IPS DF 19.7 (cell line): Measurements from ENCODE around the gene ZBTB12.

Experiments used
- DNase-seq: peaks from one replicate; pipeline ENCODE4 v3.0.0-alpha.2; 2013; ENCODE audit warnings: low read depth, low spot score

Gene ZBTB12

GRCh38 chr6:31897612-31898382 lies 4.1 kb downstream of the ZBTB12 start, which contains the start of gene EHMT2:
EHMT2 (minus strand) TSS chr6:31897698; CDS start chr6:31897677, 21 bp downstream.
- DNase-seq = no peak

DNA sequence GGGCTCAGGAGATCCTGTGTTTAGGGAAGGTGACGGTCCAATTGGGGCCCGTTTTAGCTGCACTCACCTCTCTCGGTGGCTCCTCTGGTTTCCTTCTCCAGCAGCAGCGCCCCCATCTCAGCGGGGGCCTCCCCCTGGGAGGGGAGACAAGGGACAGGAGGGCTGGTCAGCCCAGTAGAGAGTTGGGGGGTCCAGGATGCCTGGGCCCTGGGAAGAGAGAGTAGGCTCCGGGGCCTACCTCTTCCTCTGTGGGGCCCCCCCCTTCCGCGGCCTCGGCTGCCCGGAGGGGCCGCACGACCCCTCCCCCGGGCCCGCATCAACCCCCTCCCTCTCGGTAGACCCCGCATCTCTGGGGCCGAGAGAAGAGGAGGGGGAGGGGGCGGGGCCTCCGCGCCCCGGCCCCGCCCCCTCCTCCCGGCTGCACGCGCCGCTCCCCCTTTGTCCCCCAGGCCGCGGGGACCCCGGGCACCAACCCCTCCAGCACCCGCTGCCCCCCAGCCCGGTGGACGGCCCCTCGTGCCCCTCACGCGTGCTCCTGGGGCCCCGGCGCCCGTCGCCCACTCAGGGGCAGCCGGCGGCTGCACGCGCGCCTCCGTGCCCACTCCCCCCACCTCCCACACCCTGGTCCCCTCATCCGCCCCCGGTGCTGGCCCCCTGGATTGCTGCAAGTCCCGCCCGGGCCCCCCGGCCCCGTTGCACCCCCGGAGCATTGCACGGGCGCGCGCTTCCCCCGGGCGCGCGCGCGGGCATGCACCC lies 4.9 kb downstream of the ZBTB12 start:
- DNase-seq = no peak

DNA sequence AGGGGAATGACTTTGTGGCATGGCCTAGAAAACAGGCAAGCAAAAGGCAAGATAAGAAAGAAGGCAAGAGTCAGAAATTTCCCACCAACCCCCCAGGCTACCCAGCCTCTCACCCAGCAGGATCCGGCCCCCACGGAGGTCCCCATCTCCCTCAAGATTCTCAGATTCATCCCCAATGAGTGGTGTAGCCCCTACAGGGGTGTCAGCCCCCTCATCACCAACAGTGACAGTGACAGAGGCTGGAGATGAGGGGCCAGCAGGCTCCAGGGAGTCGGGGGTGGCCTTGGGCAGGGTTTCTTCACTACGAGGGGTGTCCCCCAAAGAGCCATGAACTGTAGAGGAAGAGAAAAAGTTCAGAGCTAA lies 5.4 kb downstream of the ZBTB12 start:
- no peak for DNase-seq

- DNase-seq = no peak
These were observed 9.1 kb downstream of the ZBTB12 start for GRCh38 chr6:31892821-31893220.

GRCh38 chr6:31889331-31889972 lies 12.4 kb downstream of the ZBTB12 start:
- no peak for DNase-seq

GRCh38 chr6:31888276-31889258 lies 13.3 kb downstream of the ZBTB12 start:
- no peak for DNase-seq

- no peak for DNase-seq
These were observed 14.5 kb downstream of the ZBTB12 start for GRCh38 chr6:31887173-31888007.

GRCh38 chr6:31886541-31886991 lies 15.3 kb downstream of the ZBTB12 start:
- no peak for DNase-seq

- no peak for DNase-seq
These were observed 17.3 kb downstream of the ZBTB12 start for GRCh38 chr6:31884528-31885035.

DNA sequence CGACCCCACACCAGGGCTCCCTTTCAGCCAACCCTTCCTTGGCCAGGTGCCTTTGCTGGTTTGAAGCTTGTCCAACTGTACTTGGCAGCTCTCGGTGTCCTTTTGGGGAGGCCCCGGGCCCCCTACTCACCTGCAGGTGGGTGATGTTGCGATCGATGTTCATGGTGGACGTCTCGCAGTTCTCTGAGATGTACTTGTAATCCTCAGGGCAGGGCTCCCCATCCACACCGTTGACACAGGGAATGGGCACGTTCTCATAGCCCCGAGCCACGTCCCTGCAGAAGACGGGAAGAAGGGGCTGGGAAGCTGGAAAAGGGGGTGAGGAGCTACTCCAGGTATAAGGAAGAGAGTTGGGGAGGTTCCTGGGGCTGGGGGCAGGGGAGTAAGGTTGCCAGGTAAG lies 18.2 kb downstream of the ZBTB12 start:
- DNase-seq = no peak

- DNase-seq = no peak
These were observed 19.5 kb downstream of the ZBTB12 start for GRCh38 chr6:31882344-31882743.

DNA sequence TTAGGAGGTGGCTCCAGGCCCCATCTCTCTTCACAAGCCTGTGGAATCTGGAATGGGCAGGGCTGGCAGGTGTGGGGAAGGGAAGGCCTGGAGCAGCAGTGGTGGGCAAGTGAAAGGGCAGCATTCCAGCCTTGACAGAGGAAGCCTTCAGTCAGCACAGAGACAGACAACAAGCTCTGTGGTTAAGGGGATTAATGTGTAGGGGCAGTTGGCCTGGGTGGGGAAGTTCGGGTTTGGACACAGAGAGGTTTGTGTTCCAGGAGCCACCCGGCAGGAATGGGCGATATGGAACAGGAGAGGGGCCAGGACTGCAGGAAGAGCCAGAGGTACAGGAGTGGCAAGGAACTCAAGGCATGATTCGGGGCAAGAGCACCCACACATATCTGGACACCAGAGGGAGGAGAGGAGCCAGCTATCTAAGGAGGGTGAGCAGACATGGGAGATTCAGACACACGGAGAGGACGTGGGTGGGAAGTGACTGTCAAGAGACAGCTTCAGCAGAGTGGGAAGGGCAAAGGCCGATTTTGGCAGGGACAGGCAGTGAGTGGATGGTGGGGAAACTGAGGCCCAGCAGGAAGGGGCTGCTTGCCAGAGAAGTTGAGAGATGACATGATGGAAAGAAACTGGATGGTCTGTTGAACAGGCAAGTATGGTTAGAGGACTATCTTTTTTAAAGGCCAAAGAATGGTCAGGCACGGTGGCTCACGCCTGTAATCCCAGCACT lies 20.6 kb downstream of the ZBTB12 start:
- DNase-seq = no peak

DNA sequence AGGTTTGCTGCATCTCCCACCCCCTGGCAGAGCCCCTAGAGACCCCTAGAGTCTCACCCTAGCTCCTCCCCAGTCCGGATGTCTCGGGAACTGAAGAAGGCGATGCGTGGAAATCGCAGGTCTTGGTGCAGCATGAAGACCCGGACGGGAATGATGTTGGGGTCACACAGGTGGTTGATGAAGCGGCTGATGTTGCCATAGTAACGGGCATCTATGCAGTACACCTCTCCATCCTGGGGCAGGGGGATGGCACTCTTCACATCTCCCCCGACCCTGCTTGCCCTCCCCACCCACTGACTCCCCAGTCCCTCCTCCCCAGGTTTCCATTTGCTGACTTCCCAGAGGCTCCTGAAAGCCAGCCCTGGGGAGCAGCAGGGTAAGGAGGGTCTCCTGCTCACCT lies 21.3 kb downstream of the ZBTB12 start:
- no peak for DNase-seq

- no peak for DNase-seq
These were observed 22.0 kb downstream of the ZBTB12 start for GRCh38 chr6:31879901-31880300.

DNA sequence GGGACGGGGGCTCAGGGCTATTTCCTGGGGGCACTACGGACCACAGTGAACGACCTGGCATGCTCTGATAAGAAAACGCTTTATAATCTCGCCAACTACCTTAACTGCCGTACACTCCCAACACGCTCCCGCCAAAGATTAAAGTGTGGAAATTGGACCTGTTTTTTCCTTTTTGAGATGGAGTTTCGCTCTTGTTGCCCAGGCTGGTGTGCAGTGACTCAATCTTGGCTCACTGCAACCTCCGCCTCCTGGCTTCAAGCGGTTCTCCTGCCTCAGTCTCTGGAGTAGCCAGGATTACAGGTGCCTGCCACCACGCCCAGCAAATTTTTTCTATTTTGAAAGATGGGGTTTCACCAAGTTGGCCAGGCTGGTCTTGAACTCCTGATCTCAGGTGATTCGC lies 22.7 kb downstream of the ZBTB12 start:
- DNase-seq = no peak

- no peak for DNase-seq
These were observed 23.2 kb downstream of the ZBTB12 start, which contains the start of gene SLC44A4 for GRCh38 chr6:31878726-31879125. SLC44A4 (minus strand) TSS chr6:31878997; CDS start chr6:31878980, 17 bp downstream.

DNA sequence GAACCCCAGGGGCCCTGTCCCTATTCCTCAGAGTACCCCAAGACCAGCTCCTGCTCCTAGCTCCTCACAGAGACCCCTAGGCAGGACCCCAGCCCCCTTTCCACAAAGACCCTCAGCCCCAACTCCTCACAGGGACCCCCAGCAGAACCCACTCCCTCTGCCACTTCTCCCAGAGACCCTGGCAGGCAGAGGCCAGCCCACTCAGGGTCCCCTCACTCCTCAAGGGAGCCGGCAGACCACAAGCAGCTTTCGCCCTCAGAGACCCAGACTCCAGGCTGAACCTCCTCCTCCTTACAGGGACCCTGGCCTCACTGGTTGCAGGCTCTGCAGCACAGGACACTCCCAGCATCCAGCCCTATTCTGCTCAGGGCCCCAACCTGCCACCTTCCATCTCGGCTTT lies 23.7 kb downstream of the ZBTB12 start:
- no peak for DNase-seq

DNA sequence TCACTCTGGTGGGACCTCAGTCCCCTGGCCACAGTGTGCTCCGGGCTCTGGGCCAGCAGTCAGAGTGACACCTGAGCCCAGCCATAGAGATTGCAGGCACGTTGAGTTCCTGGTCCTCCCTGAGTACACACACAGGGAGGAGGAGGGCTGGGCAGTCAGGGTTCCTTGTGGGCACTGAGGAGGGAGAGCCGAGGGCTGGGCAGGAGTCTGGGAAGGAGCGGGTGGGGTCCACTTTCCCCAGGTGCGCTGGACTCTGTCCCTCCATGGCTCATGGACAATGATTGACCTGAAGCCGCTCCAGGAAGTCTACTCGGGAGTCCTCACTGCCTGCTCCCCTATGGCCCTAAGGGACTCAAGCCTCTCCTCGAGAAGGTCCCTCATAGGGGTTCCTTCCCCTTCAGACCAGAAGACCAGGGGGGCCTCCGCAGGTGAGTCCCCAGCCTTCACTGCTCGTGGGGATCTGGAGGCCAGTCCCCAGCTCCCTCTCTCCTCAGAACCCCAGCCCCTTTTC lies 24.2 kb downstream of the ZBTB12 start:
- no peak for DNase-seq

DNA sequence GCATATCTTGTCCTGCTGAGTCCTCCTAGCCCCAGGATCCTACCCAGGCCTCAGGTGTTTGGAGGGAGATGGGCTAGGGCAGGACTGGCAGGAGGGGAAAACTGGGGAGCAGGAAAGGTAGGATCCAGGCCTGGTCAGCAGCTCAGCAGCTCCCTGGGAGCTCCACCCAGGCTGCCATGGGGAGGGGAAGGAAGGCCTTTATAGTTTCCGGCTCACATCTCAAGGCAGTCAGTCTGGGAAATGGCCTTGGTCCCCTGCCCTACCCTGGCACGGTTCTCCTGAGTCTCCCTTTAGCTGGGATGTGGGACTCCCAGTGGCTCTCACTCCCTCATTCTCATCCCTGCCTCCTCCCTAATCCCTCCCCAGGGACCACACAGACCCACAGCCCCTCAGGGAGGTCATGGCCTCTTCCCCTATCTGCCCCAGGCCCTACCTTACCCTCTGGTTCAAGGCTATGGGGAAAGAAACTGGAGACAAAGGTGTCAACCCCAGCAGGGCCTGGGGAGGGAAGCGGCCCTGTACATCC lies 24.7 kb downstream of the ZBTB12 start:
- DNase-seq = no peak
